BLaER1 (cell line): ENCODE measurements around the gene USF2.
A peak's percentile ranks its signal among the peaks of the same experiment; 100 is the strongest.

Experiments
- H3K27ac ChIP-seq: shearing (Covaris generic); formaldehyde crosslinking; 2 replicates; pipeline ENCODE4 v1.8.1; 2022
- H3K27me3 ChIP-seq: shearing (Covaris generic); formaldehyde crosslinking; 2 replicates; pipeline ENCODE4 v1.8.1; 2022
- H3K36me3 ChIP-seq: shearing (Covaris generic); formaldehyde crosslinking; 2 replicates; pipeline ENCODE4 v1.8.1; 2022
- H3K4me1 ChIP-seq: shearing (Covaris generic); formaldehyde crosslinking; 2 replicates; pipeline ENCODE4 v1.8.1; 2022
- H3K4me2 ChIP-seq: shearing (Covaris generic); formaldehyde crosslinking; 2 replicates; pipeline ENCODE4 v1.8.1; 2022
- H3K4me3 ChIP-seq: shearing (Covaris generic); formaldehyde crosslinking; 2 replicates; pipeline ENCODE4 v1.8.1; 2022
- H3K9ac ChIP-seq: shearing (Covaris generic); formaldehyde crosslinking; 2 replicates; pipeline ENCODE4 v1.8.1; 2022
- H3K9me3 ChIP-seq: shearing (Covaris generic); formaldehyde crosslinking; 2 replicates; pipeline ENCODE4 v1.8.1; 2022
- H4K20me1 ChIP-seq: shearing (Covaris generic); formaldehyde crosslinking; 2 replicates; pipeline ENCODE4 v1.8.1; 2022
- Cebpa-rat ChIP-seq: shearing (Covaris generic); IDR thresholded peaks from 2 replicates; pipeline ENCODE4 v1.8.1; 2022

USF2 gene

DNA sequence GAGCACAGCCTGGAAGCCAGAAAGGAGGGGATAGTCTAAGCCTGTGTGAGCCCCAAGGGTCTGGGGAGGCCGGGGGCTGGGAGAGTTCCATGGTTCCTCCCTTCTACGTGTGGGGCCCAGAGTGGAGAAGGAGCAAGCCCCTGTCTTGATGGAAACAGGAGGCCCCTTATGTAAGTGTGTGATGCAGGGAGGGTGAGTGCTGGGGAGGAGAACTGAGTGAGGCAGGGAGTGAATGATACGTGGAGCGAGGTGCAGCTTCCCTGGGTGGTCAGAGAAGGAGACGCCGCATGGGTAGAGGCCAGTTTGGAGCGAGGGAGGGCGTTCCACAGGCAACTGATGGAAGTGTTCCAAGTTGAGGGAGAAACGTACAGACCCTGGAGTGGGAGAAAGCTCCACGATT is 39.2 kb downstream of the USF2 start:
- TF ChIP-seq Cebpa-rat: no peak
- H3K27me3 ChIP-seq: no peaks in the 10 kb centered on the region
- H3K9ac ChIP-seq: peak overlapping the region; percentile 60
- no peaks in the 10 kb centered on the region for H4K20me1 ChIP-seq
- peaks cover 99% of the 10 kb centered on the region for H3K4me1 ChIP-seq
- peak overlapping the region; percentile 28; the same call in 1 of the 2 replicates for H3K4me3 ChIP-seq
- H3K9me3 ChIP-seq: no peaks in the 10 kb centered on the region
- H3K36me3 ChIP-seq: no peaks in the 10 kb centered on the region
- H3K27ac ChIP-seq: peak overlapping the region; percentile 83
- H3K4me2 ChIP-seq: peak overlapping the region; percentile 95

DNA sequence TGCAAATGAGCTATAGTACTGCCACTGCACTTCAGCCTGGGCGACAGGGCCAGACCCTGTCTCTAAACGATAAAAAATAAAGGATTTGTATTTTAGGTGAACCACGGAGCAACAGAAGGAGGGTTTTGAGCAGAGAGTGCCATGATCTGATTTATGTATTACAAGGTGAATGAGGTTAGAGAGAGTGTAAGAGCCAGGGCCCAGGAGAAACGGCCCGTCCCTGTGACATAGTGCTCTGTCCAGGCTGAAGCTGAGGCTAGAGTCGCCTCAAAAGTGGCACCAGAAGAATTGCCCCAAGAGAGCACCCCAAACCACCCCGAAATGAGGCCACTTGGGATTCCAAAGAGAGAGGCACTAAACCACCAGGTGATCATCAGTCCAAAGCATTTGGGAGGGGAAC is 40.1 kb downstream of the USF2 start:
- Histone ChIP-seq H3K4me3 (no peak overlapping the region), H3K27me3 (no peaks in the 10 kb centered on the region), H4K20me1 (no peaks in the 10 kb centered on the region), H3K4me1 (peaks cover 99% of the 10 kb centered on the region), H3K36me3 (no peaks in the 10 kb centered on the region), H3K27ac (peak overlapping the region; percentile 92; the same call in 1 of the 2 replicates), H3K9ac (no peak overlapping the region), H3K9me3 (no peaks in the 10 kb centered on the region), H3K4me2 (peak overlapping the region; percentile 95)
- no peak for TF ChIP-seq Cebpa-rat

DNA sequence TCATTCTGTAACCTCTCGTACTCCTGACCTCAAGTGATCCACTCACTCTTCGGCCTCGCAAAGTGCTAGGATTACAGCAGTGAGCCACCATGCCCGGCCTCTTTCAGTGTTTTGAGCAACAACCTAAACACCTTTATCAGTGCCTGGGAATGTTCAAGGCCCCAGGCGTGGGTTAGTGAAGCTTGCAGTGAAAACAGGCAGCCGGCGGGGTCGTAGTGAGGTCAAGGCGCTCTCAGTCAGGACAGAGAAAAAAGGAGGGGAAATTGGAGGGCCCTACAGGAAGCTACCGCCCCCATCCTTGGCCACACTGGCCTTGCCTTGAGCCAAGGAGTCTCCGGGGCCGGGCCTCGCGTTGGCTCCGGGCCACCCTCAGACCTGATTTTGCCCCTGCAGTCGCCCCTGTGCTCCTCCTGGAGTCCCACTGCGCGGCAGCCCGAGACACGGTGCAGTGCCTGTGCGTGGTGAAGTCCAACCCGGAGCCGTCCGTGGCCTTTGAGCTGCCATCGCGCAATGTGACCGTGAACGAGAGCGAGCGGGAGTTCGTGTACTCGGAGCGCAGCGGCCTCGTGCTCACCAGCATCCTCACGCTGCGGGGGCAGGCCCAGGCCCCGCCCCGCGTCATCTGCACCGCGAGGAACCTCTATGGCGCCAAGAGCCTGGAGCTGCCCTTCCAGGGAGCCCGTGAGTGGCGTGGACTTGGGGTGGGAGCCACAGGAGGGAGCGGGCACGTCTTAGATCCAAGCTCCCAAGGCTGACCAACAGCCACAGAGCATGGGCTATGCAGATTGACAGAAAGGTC is 40.9 kb downstream of the USF2 start:
- H3K9ac ChIP-seq: peak overlapping the region; percentile 53
- H3K9me3 ChIP-seq: no peaks in the 10 kb centered on the region
- H3K4me3 ChIP-seq: 0 out of 2 replicates have a peak overlapping the region, but pooled peaks have one; percentile 14
- TF ChIP-seq Cebpa-rat: no peak
- H3K36me3 ChIP-seq: no peaks in the 10 kb centered on the region
- H4K20me1 ChIP-seq: no peaks in the 10 kb centered on the region
- H3K27me3 ChIP-seq: no peaks in the 10 kb centered on the region
- peak overlapping the region; percentile 92 for H3K27ac ChIP-seq
- peaks cover 99% of the 10 kb centered on the region for H3K4me1 ChIP-seq
- peak overlapping the region; percentile 95 for H3K4me2 ChIP-seq

DNA sequence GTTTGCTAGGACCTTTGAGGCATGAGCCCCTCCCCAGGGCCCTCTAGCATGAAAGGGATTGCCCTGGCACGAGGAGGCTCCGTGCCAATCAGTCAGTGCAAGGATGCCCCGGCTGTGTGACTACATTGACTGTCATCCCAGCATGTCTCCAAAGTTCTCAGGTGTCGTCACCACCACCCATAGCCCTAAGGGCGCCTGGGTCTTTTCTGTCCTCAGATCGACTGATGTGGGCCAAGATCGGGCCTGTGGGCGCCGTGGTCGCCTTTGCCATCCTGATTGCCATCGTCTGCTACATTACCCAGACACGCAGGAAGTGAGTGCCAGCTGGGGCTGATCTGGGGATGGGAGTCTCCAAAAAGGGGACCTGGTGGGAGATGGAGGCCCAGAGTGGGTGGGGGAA is 41.6 kb downstream of the USF2 start:
- H3K27ac ChIP-seq: peak overlapping the region; percentile 92
- TF ChIP-seq Cebpa-rat: no peak
- no peaks in the 10 kb centered on the region for H3K9me3 ChIP-seq
- no peaks in the 10 kb centered on the region for H3K36me3 ChIP-seq
- H3K4me2 ChIP-seq: peak overlapping the region; percentile 95
- H3K4me3 ChIP-seq: no peak overlapping the region
- no peaks in the 10 kb centered on the region for H4K20me1 ChIP-seq
- peak overlapping the region; percentile 75 for H3K9ac ChIP-seq
- H3K4me1 ChIP-seq: peaks cover 99% of the 10 kb centered on the region
- H3K27me3 ChIP-seq: no peaks in the 10 kb centered on the region

DNA sequence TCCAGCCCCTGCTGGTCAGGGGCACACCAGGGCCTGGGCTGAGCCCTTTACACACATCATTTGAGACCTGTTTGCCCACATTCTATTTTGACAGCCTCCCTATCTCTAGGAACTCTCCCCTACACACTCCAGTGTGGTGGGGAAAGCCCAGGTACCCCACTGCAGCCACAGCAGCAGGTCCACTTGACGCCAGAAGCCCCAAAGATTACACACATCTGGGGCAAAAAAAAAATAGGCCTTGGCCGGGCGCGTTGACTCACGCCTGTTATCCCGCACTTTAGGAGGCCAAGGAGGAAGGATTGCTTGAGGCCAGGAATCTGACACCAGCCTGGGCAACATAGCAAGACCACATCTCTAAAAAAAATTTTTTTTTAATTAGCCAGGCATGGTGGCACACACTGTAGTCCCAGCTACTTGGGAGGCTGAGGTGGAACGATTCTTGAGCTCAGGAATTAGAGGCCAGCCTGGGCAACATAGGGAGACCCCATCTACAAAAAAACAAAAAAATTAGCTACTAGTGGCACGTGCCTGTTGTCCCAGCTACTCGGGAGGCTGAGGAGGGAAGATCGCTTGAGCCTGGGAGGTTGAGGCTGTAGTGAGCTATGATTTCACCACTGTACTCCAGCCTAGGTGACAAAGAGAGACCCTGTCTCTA is 42.2 kb downstream of the USF2 start:
- Histone ChIP-seq H4K20me1 (no peaks in the 10 kb centered on the region), H3K4me3 (peak overlapping the region; percentile 55; the same call in 1 of the 2 replicates), H3K4me1 (peaks cover 100% of the 10 kb centered on the region), H3K9me3 (no peaks in the 10 kb centered on the region), H3K9ac (peak overlapping the region; percentile 75; the same call in 1 of the 2 replicates), H3K27me3 (no peaks in the 10 kb centered on the region), H3K4me2 (peak overlapping the region; percentile 95), H3K27ac (peak overlapping the region; percentile 92), H3K36me3 (no peaks in the 10 kb centered on the region)
- no peak for TF ChIP-seq Cebpa-rat

DNA sequence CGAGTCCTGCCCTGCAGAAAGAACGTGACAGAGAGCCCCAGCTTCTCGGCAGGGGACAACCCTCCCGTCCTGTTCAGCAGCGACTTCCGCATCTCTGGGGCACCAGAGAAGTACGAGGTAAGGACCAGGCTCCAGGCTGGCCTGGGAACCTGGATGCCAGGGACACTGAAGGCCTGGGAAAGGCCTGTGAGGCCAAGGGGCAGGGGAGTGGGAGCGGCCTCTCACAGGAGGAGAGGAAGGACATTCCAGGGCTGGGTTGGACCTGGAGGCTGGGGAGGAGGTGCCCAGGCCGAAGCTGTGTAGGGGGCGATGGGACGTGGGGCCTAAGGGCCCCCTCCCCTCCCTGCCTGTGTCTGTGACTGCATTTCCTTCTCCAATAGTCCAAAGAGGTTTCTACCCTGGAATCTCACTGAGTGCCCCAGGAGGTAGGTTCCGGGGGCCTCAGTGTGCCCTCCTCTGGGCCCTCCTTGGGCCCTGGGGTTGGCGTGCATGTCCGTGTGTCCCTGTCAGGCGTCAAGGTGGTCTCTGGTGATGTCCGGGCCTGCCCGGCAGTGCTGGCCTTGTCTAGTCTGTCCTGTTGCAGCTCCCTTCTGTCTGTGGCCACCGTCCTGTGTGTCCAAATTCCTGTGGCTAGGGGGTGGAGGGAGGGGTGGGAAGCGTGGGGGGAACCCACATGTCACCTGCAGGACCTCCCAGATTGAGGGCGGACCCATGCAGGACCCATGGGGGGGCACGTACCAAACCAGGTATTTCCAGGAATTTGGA is 43.3 kb downstream of the USF2 start:
- no peak for TF ChIP-seq Cebpa-rat
- Histone ChIP-seq H3K4me1 (peaks cover 100% of the 10 kb centered on the region), H3K9me3 (no peaks in the 10 kb centered on the region), H3K4me2 (peak overlapping the region; percentile 95), H3K4me3 (peak overlapping the region; percentile 55), H3K27me3 (no peaks in the 10 kb centered on the region), H3K9ac (peak overlapping the region; percentile 75), H4K20me1 (no peaks in the 10 kb centered on the region), H3K36me3 (no peaks in the 10 kb centered on the region), H3K27ac (peak overlapping the region; percentile 92)

DNA sequence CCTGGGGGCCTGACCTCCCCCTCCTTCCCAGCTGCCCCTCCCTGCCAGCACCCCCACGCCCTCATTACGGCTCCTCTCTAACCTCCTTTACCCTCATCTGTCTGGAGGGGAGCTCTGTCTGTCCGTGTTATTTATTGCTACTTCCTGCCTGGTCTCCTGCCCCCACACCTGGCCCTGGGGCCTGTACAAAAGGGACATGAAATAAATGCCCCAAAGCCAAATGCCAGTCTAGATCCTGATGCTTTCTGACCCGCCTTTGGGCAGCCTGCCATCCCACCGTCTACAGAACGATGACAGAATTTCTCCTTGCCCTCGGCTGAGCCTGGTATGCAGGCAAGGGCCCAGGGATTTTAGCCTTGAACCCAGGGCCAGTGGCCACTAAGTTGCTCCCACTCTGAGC is 44.8 kb downstream of the USF2 start:
- Histone ChIP-seq H3K9ac (peak overlapping the region; percentile 68), H3K27ac (peak overlapping the region; percentile 97), H3K9me3 (no peaks in the 10 kb centered on the region), H3K4me2 (peak overlapping the region; percentile 95), H3K27me3 (no peaks in the 10 kb centered on the region), H4K20me1 (no peaks in the 10 kb centered on the region), H3K4me1 (peaks cover 100% of the 10 kb centered on the region), H3K4me3 (no peak overlapping the region), H3K36me3 (no peaks in the 10 kb centered on the region)
- no peak for TF ChIP-seq Cebpa-rat

DNA sequence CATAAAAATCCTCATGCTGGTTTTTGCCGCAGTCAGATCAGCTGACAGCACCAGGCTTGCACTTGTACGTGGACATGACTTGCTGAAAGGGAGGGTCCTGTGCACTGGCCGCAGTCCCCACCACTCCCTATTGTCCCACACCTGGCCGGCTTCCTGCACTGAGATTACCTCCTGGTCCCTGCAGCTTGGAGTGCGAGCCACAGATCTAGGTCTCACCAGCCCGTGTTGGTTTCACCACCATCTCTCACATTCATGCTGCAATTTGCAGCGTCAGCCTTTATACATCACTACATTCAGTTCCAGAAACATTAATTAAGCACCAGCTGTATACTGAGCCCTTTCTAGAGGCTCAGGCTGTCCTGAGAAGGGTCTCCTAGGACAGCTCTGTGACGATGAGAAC is 45.3 kb downstream of the USF2 start:
- Histone ChIP-seq H3K27ac (peak overlapping the region; percentile 97), H3K36me3 (no peaks in the 10 kb centered on the region), H3K4me3 (no peak overlapping the region), H3K4me2 (peak overlapping the region; percentile 95), H3K27me3 (no peaks in the 10 kb centered on the region), H4K20me1 (no peaks in the 10 kb centered on the region), H3K9me3 (no peaks in the 10 kb centered on the region), H3K4me1 (peaks cover 100% of the 10 kb centered on the region), H3K9ac (peak overlapping the region; percentile 68; the same call in 1 of the 2 replicates)
- no peak for TF ChIP-seq Cebpa-rat

DNA sequence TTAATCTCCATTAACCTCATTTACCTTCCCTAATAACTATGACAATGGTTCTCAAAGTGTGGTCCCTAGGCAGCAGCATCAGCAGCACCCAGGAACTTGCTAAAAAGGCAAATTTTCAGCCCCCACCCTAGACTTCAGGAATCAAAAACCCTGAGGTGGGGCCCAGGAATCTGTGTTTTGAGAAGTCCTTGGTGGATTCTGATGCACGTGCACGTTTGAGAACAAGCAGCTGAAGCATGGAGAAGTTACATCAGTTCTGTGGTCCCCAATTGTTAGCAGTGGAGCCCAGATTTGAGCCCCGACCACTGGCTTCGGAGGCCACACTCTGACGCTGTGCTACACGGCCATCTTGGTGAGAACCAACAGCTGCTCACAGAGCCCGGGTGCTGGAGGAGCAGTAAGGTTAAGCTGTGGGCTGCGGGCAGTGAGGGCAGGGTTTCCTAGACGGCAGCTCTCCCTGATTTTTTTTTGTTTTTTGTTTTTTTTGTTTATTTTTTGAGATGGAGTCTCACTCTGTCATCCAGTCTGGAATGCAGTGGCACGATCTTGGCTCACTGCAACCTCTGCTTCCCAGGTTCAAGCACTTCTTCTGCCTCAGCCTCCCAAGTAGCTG is 46.2 kb downstream of the USF2 start:
- no peaks in the 10 kb centered on the region for H3K36me3 ChIP-seq
- no peak overlapping the region for H3K4me3 ChIP-seq
- no peaks in the 10 kb centered on the region for H3K27me3 ChIP-seq
- peak overlapping the region; percentile 28; the same call in 1 of the 2 replicates for H3K9ac ChIP-seq
- H4K20me1 ChIP-seq: no peaks in the 10 kb centered on the region
- H3K9me3 ChIP-seq: no peaks in the 10 kb centered on the region
- H3K27ac ChIP-seq: peak overlapping the region; percentile 97
- no peak for TF ChIP-seq Cebpa-rat
- peaks cover 98% of the 10 kb centered on the region for H3K4me1 ChIP-seq
- peak overlapping the region; percentile 95 for H3K4me2 ChIP-seq
